ENCODE results near the gene CWH43.
"Not testable (repeated sequence)": the region's sequence is repeated elsewhere in the genome, so short reads cannot be mapped to it uniquely, and the experiment has no call there.

GRCh38 chr4:49091883-49092282 lies 105.8 kb downstream of the CWH43 start:
- not testable (repeated sequence) for TF ChIP-seq CTCF (IDR thresholded peaks at IDR 0.05; ENCODE audit: low read length); EZH2 (optimal IDR thresholded peaks at IDR 0.05; ENCODE audit: low read depth, low read length)

Data from MM.1S (cell line).